PFSK-1 (cell line): Measurements from ENCODE around the gene CATSPERE.

Source experiments
- POLR2AphosphoS5 ChIP-seq: IDR thresholded peaks from 2 replicates; pipeline ENCODE4 v1.6.1; 2012; ENCODE audit warnings: low read depth, mild to moderate bottlenecking, control low read depth, low read length, moderate library complexity
- TF ChIP-seq, protein P1 (sequence below), 2 experiments: IDR thresholded peaks; 2 replicates each; pipeline versions ENCODE4 v1.6.1 to v1.8.0; 2011 to 2012; ENCODE audit warnings: low read depth in 2 of 2, low read length in 2 of 2, control low read depth in 1 of 2, inconsistent platforms in 1 of 2, mild to moderate bottlenecking in 1 of 2, moderate library complexity in 1 of 2; ENCODE audit not compliant: insufficient read depth in 1 of 2

DNA sequence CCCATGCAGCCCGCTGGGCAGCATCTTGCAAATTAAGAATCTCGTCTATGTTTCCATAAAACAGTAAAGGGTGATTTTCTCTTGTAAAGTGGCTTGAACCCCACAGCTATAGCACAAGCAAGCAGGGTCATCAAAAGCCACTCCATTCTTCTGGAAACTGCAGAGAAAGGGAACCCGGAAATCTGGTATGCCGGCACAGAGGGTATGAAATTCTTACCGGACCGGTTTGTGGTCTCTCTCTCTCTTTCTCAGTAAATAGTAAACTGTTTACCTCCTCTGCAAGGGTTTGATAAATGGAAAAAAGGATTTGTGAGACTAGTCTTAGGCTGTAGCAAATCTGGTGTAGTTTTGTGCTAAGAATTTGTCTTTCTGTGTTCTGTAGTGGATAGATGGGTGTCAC, 6.7 kb upstream of the CATSPERE start:
- TF ChIP-seq POLR2AphosphoS5 = no peak
- TF ChIP-seq, protein P1, sequence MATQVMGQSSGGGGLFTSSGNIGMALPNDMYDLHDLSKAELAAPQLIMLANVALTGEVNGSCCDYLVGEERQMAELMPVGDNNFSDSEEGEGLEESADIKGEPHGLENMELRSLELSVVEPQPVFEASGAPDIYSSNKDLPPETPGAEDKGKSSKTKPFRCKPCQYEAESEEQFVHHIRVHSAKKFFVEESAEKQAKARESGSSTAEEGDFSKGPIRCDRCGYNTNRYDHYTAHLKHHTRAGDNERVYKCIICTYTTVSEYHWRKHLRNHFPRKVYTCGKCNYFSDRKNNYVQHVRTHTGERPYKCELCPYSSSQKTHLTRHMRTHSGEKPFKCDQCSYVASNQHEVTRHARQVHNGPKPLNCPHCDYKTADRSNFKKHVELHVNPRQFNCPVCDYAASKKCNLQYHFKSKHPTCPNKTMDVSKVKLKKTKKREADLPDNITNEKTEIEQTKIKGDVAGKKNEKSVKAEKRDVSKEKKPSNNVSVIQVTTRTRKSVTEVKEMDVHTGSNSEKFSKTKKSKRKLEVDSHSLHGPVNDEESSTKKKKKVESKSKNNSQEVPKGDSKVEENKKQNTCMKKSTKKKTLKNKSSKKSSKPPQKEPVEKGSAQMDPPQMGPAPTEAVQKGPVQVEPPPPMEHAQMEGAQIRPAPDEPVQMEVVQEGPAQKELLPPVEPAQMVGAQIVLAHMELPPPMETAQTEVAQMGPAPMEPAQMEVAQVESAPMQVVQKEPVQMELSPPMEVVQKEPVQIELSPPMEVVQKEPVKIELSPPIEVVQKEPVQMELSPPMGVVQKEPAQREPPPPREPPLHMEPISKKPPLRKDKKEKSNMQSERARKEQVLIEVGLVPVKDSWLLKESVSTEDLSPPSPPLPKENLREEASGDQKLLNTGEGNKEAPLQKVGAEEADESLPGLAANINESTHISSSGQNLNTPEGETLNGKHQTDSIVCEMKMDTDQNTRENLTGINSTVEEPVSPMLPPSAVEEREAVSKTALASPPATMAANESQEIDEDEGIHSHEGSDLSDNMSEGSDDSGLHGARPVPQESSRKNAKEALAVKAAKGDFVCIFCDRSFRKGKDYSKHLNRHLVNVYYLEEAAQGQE (IDR thresholded peaks at IDR 0.05; ENCODE audit: insufficient read depth in 1 of 2, low read depth in 2 of 2, low read length in 2 of 2) = no peak
